K562 (cell line): Measurements from ENCODE around the gene MPRIP. TPM values are rescaled to one million over a fixed set of nuclear protein-coding genes. Genes with fewer than 3 reads are reported as not detected.
A peak's percentile ranks its signal among the peaks of the same experiment; 100 is the strongest.

Experiments
- ATAC-seq: fragments of 200-7000 bp; cut with Tn5 transposase; 3 replicates; pipeline ENCODE4 v1.9.1; 2020; ENCODE audit warnings: moderate library complexity
- BruUV-seq: library from RNA; stranded (reverse); fragments of 400-500 nt; replicated peaks from 2 replicates; lab custom pipeline; 2021; lab: Mats Ljungman, UMichigan
- CTCF ChIA-PET: fragments of 300-600 bp; formaldehyde crosslinking; extraction: SDS; loops from one replicate; lab custom pipeline; 2021; ENCODE audit warnings: low intra/inter-chr PET ratio; lab: Yijun Ruan, JAX
- POLR2A ChIA-PET: fragments of 300-600, 350-650 bp; sonication (Branson Sonifier 250); formaldehyde crosslinking; extraction: SDS; loops from one replicate; lab custom pipeline; 2021; ENCODE audit warnings: antibody characterized with exemption, inconsistent platforms; lab: Yijun Ruan, JAX
- DNase-seq, 4 experiments: peaks; one replicate each; pipeline versions ENCODE4 v3.0.0 to v3.0.0-alpha.2; 2011 to 2018; ENCODE audit warnings: low spot score in 3 of 4, mixed read lengths in 3 of 4; ENCODE audit errors: extremely low read depth in 1 of 4
- FAIRE-seq: peaks from 2 replicates; lab custom pipeline; 2011; peaks lifted over from hg19 to GRCh38; lab: Jason Lieb, UNC
- H2AFZ ChIP-seq: 2 replicates; pipeline ENCODE4 v1.6.0; 2011; ENCODE audit warnings: low read depth, low read length, control low read depth, inconsistent platforms
- H3K27ac ChIP-seq: fragments of 200-600 bp; 3 replicates; pipeline ENCODE4 v1.8.0; 2011; ENCODE audit warnings: low read depth, mild to moderate bottlenecking, control low read depth, inconsistent platforms, low read length, moderate library complexity, mixed read lengths; ENCODE audit errors: extremely low read depth
- H3K27me3 ChIP-seq, 2 experiments: fragments of 300-600 bp in 1 of 2; 2 replicates in 1 of 2; 3 replicates in 1 of 2; pipeline versions ENCODE4 v1.6.0 to v1.8.0; 2011; ENCODE audit warnings: inconsistent platforms in 2 of 2, low read length in 2 of 2, mild to moderate bottlenecking in 1 of 2, mixed read lengths in 1 of 2, moderate library complexity in 1 of 2; ENCODE audit not compliant: control insufficient read depth in 2 of 2, insufficient read depth in 2 of 2
- H3K36me3 ChIP-seq: fragments of 300-600 bp; 3 replicates; pipeline ENCODE4 v1.8.0; 2011; ENCODE audit warnings: mild to moderate bottlenecking, low read length, inconsistent platforms; ENCODE audit not compliant: control insufficient read depth, insufficient read depth
- H3K4me1 ChIP-seq, 2 experiments: fragments of 200-600 bp in 1 of 2; replicated peaks in 1 of 2; 2 replicates in 1 of 2; 3 replicates in 1 of 2; pipeline versions ENCODE4 v1.5.1 to v1.8.0; 2011; ENCODE audit warnings: inconsistent platforms in 2 of 2, low read length in 2 of 2, mild to moderate bottlenecking in 1 of 2, mixed read lengths in 1 of 2, moderate library complexity in 1 of 2; ENCODE audit not compliant: control insufficient read depth in 2 of 2, insufficient read depth in 2 of 2
- H3K4me2 ChIP-seq: 2 replicates; pipeline ENCODE4 v1.6.1; 2011; ENCODE audit warnings: low read length, control low read depth, inconsistent platforms, mixed read lengths; ENCODE audit not compliant: insufficient read depth
- H3K4me3 ChIP-seq: fragments of 200-600 bp; sonication (generic), shearing (Covaris generic); 2 replicates; pipeline ENCODE4 v1.5.1; 2016; ENCODE audit warnings: control low read depth, inconsistent platforms
- H3K79me2 ChIP-seq: fragments of 200-600 bp; 3 replicates; pipeline ENCODE4 v1.8.0; 2011; ENCODE audit warnings: low read length, inconsistent platforms; ENCODE audit not compliant: control insufficient read depth, insufficient read depth
- H3K9ac ChIP-seq, 2 experiments: 2 replicates each; pipeline versions ENCODE4 v1.6.0 to v1.6.1; 2011; ENCODE audit warnings: low read depth in 2 of 2, low read length in 2 of 2, control low read depth in 1 of 2, inconsistent platforms in 1 of 2, mild to moderate bottlenecking in 1 of 2, mixed read lengths in 1 of 2; ENCODE audit not compliant: insufficient read depth in 1 of 2
- H3K9me1 ChIP-seq: one replicate; pipeline ENCODE4 v1.6.0; 2011; ENCODE audit warnings: inconsistent platforms, mild to moderate bottlenecking, low read length, moderate library complexity; ENCODE audit not compliant: control insufficient read depth, insufficient read depth
- H3K9me3 ChIP-seq: replicated peaks from 2 replicates; pipeline ENCODE4 v1.5.1; 2011; ENCODE audit warnings: low read depth, low read length, inconsistent platforms; ENCODE audit not compliant: control insufficient read depth, insufficient read depth
- H4K20me1 ChIP-seq: replicated peaks from 2 replicates; pipeline ENCODE4 v1.6.1; 2011; ENCODE audit warnings: low read length, inconsistent platforms, mixed read lengths; ENCODE audit not compliant: control insufficient read depth, insufficient read depth
- ARID1B ChIP-seq: fragments of 450-650 bp; IDR thresholded peaks from 2 replicates; pipeline ENCODE4 v1.6.1; 2016; ENCODE audit warnings: antibody characterized with exemption, mild to moderate bottlenecking, inconsistent platforms
- CBFB ChIP-seq: sonication (generic); formaldehyde crosslinking; IDR thresholded peaks from 2 replicates; pipeline ENCODE4 v1.4.0; 2020; ENCODE audit warnings: mild to moderate bottlenecking, missing genetic modification reagents
- DLX4 ChIP-seq: fragments of 250-450 bp; sonication (Bioruptor Pico); IDR thresholded peaks from 2 replicates; pipeline ENCODE4 v1.6.1; 2021; ENCODE audit warnings: mild to moderate bottlenecking
- ETV5 ChIP-seq: sonication (generic); formaldehyde crosslinking; IDR thresholded peaks from 2 replicates; pipeline ENCODE4 v1.4.0; 2020; ENCODE audit warnings: low read depth, mild to moderate bottlenecking, missing genetic modification reagents
- GATAD2B ChIP-seq: fragments of 450-650 bp; IDR thresholded peaks from 2 replicates; pipeline ENCODE4 v1.6.1; 2017; ENCODE audit warnings: mild to moderate bottlenecking, borderline replicate concordance
- KDM4B ChIP-seq, 2 experiments: fragments of 450-650 bp in 1 of 2; sonication (generic) in 1 of 2; IDR thresholded peaks; 2 replicates each; pipeline ENCODE4 v1.6.1; 2016 to 2017; ENCODE audit warnings: borderline replicate concordance in 2 of 2, antibody characterized with exemption in 1 of 2, low read depth in 1 of 2, mild to moderate bottlenecking in 1 of 2
- NCOA1 ChIP-seq: fragments of 450-650 bp; IDR thresholded peaks from 2 replicates; pipeline ENCODE4 v1.6.1; 2016; ENCODE audit warnings: low read depth
- NR2F6 ChIP-seq: fragments of 450-650 bp; formaldehyde crosslinking; IDR thresholded peaks from 2 replicates; pipeline ENCODE4 v1.4.0; 2020; ENCODE audit warnings: mild to moderate bottlenecking
- PHB2 ChIP-seq: fragments of 450-650 bp; IDR thresholded peaks from 2 replicates; pipeline ENCODE4 v1.6.1; 2017; ENCODE audit warnings: low read depth
- SREBF2 ChIP-seq: sonication (generic); formaldehyde crosslinking; IDR thresholded peaks from 2 replicates; pipeline ENCODE4 v1.4.0; 2020; ENCODE audit warnings: mild to moderate bottlenecking, missing genetic modification reagents
- XRCC4 ChIP-seq: IDR thresholded peaks from one replicate; pipeline ENCODE4 v1.6.1; 2011; ENCODE audit not compliant: insufficient read depth, insufficient read length; ENCODE audit errors: extremely low read depth
- WGBS: fragments of 100-300 bp; shearing (Covaris generic); methylation state at CpG from one replicate; pipeline ENCODE4 v1.1.6; 2016; ENCODE audit warnings: low coverage, mixed read lengths; ENCODE audit not compliant: insufficient coverage; ENCODE audit errors: missing lambda C conversion rate; 5-methylcytosine and 5-hydroxymethylcytosine counted together
- in situ Hi-C: fragments of 300-500 bp; cut with MboI; formaldehyde crosslinking; loops from 4 replicates; pipeline ENCODE4 v1.15.0; 2018; ENCODE audit warnings: inconsistent platforms, mixed read lengths
- intact Hi-C: fragments of 100-400 bp; cut with micrococcal nuclease; formaldehyde crosslinking; loops from 2 replicates; pipeline ENCODE4 v1.14.2; 2022
- polyA plus RNA-seq, 8 experiments: library from polyadenylated mRNA; depleted of rRNA in 4 of 8; stranded (reverse) in 5 of 8; unstranded in 3 of 8; fragments of >200 nt; fragmentation: Nextera tagmentation in 2 of 8; fragmentation: Illumina TruSeq in 1 of 8; extraction: Ambion mirVana in 2 of 8; extraction: Trizol in 1 of 8; gene quantifications; 2 replicates each; pipeline versions ENCODE4 v1.2.1 to v1.2.3, GENCODE V29; 2011 to 2014; ENCODE audit warnings: inconsistent platforms in 1 of 8, missing spikeins in 1 of 8
- total RNA-seq, 7 experiments: library from RNA; depleted of rRNA in 6 of 7; stranded (reverse); fragments of >200 nt in 6 of 7; fragmentation: Illumina TruSeq in 2 of 7; extraction: Trizol in 2 of 7; gene quantifications; 2 replicates each; pipeline versions ENCODE4 v1.2.1 to v1.2.3, GENCODE V29; 2011 to 2021; ENCODE audit warnings: low replicate concordance in 1 of 7

MPRIP gene
- total and polyA plus RNA-seq, 9 of the 15 experiments (the other 6 are each of a cell fraction or from before 2014, with no cell fraction given): 10.0 to 72.6 (median 30.1) TPM

- no TSS peak for BruUV-seq
- FAIRE-seq (no peak), ATAC-seq (no peak), DNase-seq (no peak)
- in situ Hi-C loops: no loop called here
- 81% methylated on average over 14 of the region's 16 CpGs for WGBS
- no peaks in the 10 kb centered on the region for H3K9me3 ChIP-seq
- H4K20me1 ChIP-seq: peaks cover 11% of the 10 kb centered on the region; the same call in 1 of the 2 replicates
- H3K4me2 ChIP-seq: no peak overlapping the region
- peaks cover 4% of the 10 kb centered on the region; the same call in 1 of the 3 replicates for H3K36me3 ChIP-seq
- no peaks in the 10 kb centered on the region for H3K27me3 ChIP-seq
- intact Hi-C loops: no loop called here
- H3K4me3 ChIP-seq: no peak overlapping the region
- TF ChIP-seq NCOA1: no peak
- no peak for TF ChIP-seq CBFB (CRISPR knock-in tag)
- TF ChIP-seq ARID1B: no peak
- no peak for TF ChIP-seq DLX4 (CRISPR knock-in tag)
- TF ChIP-seq GATAD2B: no peak
- no peak for TF ChIP-seq NR2F6 (CRISPR knock-in tag)
- TF ChIP-seq XRCC4: no peak
- no peak for TF ChIP-seq ETV5 (CRISPR knock-in tag)
- no peak for TF ChIP-seq SREBF2 (CRISPR knock-in tag)
- no peak for TF ChIP-seq KDM4B (IDR thresholded peaks at IDR 0.05; ENCODE audit: borderline replicate concordance in 2 of 2, low read depth in 1 of 2)
- TF ChIP-seq PHB2: no peak
- TF ChIP-seq, all 486 proteins: peak for 0
- Histone ChIP-seq H3K4me1 (peaks cover 0 to 5% of the 10 kb centered on the region in 2 experiments; a peak in 2 of 5 replicates), H3K9me1 (no peaks in the 10 kb centered on the region), H3K9ac (peak overlapping the region in 1 of 2 experiments; percentile 36; a peak in 1 of 4 replicates), H3K27ac (no peak overlapping the region), H3K79me2 (peaks cover 3% of the 10 kb centered on the region; the same call in 2 of the 3 replicates), H2AFZ (no peak overlapping the region)
- ChIA-PET POLR2A (interaction anchor here (0.6 to 1.1 kb wide), 3 partner anchors 9 to 30 kb away, joined by 3 to 4 read pairs (median 3); no protein-coding TSS in a partner anchor), CTCF (no interaction called here)
Observed at GRCh38 chr17:17055286-17056155, 13.3 kb downstream of the MPRIP start.
